GM12865 (cell line): ENCODE data around the gene KIAA0040.

ENCODE experiments used
- DNase-seq: peaks from one replicate; pipeline ENCODE4 v3.0.0; 2010; ENCODE audit warnings: low read depth
- H3K4me3 ChIP-seq: 2 replicates; pipeline ENCODE4 v1.5.1; 2011; ENCODE audit warnings: mild to moderate bottlenecking, low read depth, low read length, control low read depth
- CTCF ChIP-seq: IDR thresholded peaks from 2 replicates; pipeline ENCODE4 v1.5.1; 2011; ENCODE audit warnings: low read length, control low read depth, low read depth, inconsistent platforms; ENCODE audit not compliant: insufficient read depth; ENCODE audit errors: missing control alignments

Gene KIAA0040

DNA sequence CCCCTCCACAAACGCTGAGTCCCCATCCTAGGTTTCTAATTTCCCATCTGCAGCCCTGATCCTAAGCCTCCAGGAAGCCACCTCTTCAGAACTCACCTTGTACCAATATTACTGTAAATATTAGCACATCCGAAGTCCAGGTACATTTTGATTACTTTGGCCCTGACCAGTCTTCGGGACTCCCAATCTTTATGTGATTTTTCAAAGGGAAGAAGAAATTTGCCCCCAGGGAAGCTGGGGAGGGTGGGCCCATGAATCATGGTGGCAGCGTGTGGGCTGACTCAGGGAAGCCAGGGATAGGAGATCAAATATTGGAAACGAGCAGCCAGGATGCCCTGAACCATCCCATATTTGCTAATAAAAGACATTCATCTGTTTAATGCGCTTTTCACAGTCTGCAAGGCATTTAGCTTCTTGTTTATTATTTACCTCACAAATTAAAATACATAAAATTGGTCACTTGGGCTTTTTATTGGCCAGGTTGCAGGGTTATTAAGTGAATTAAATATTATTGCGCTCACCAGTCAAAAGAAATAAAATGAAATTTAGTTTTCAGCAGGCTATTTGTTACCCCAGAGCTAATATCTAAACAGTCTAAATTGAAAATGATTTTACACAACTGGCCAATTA is 46.6 kb downstream of the KIAA0040 start:
- TF ChIP-seq CTCF = no peak
- no peak overlapping the region for H3K4me3 ChIP-seq
- DNase-seq = no peak

GRCh38 chr1:175138579-175138978 is 54.0 kb downstream of the KIAA0040 start:
- no peak for DNase-seq
- no peak overlapping the region for H3K4me3 ChIP-seq
- TF ChIP-seq CTCF = no peak

- DNase-seq = no peak
- TF ChIP-seq CTCF = no peak
- H3K4me3 ChIP-seq = no peak overlapping the region
Observed at GRCh38 chr1:175137369-175137768, 55.2 kb downstream of the KIAA0040 start.

DNA sequence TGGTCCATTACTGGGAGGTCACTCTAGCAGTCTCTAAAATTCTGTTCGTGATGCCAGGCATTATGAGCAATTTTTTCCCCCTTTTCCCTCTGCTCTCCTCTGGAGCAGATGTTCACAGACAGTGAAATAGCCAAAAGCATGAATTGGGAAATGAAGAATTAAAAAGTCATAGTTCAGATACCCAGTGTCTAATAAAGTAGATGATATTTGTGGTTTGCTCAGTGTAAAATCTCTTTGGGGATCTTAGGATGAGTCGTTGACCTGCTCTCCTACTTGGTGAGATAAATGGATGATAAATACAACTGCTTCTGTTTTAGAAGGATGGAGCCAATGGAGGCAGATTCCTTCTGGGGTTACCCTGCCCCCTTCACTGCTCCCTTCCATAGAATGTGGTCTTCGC is 56.3 kb downstream of the KIAA0040 start:
- no peak overlapping the region for H3K4me3 ChIP-seq
- no peak for TF ChIP-seq CTCF
- no peak for DNase-seq

DNA sequence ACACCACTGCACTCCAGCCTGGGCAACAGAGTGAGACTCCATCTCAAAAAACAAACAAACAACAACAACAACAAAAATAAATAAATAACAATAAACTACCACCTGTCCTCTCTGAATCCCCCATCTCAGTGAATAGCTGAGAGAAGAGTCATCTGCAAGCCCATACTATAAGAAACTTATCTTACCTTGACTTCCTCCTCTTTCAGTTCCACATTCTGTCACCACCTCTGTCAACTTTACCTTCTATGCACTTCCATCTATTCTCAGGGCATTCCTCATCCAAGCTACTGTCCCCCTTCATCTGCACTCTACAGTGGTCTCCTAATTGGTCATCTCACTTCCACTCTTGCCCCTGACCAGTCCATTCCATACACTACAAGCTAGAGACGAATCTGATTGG is 58.1 kb downstream of the KIAA0040 start:
- no peak for DNase-seq
- H3K4me3 ChIP-seq = no peak overlapping the region
- no peak for TF ChIP-seq CTCF

DNA sequence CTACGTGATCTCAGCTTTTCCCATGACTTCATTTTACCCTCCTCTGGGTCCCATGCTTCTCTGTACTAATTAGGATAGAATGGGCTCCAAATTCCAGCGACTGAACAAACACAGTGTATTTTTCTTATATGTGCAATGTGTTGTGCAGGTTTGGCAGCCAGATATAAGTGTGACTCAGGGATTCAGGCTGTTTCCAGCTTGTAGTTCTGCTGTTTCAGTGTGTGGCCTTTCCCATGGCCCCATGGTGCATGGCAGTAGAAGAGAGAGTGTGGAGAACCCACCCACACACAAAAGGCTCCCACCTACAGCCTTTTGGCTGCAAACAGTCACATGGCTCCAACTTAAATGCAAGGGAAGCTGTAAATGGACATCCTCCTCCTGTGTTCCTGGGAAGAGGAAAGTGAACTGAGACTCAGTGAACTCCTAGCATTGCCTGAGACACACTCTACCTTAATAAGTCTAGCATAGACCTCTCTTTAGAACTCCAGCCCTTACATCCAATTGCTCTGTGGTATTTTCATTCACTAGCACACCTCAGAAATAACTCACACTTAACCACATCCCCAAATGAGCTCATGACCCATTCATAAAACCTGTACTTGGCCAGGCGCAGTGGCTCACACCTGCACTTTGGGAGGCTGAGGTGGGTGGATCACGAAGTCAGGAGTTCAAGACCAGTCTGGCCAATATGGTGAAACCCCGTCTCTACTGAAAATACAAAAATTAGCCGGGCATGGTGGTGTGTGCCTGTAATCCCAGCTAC is 58.7 kb downstream of the KIAA0040 start:
- no peak overlapping the region for H3K4me3 ChIP-seq
- no peak for TF ChIP-seq CTCF
- peak; percentile 68 for DNase-seq
